SK-N-SH (cell line): ENCODE measurements around the gene BACE2.

Source experiments
- EP300 ChIP-seq, 2 experiments: IDR thresholded peaks; 2 replicates each; pipeline versions ENCODE4 v1.4.0 to v1.6.1; 2012; ENCODE audit warnings: borderline replicate concordance in 1 of 2, low read depth in 1 of 2, low read length in 1 of 2
- FOXM1 ChIP-seq: IDR thresholded peaks from 2 replicates; pipeline ENCODE4 v1.4.0; 2012; ENCODE audit warnings: low read depth, mild to moderate bottlenecking
- GABPA ChIP-seq: IDR thresholded peaks from 2 replicates; pipeline ENCODE4 v1.4.0; 2012; ENCODE audit warnings: low read depth, mild to moderate bottlenecking
- TCF12 ChIP-seq: IDR thresholded peaks from 2 replicates; pipeline ENCODE4 v1.4.0; 2012
- YY1 ChIP-seq: IDR thresholded peaks from 2 replicates; pipeline ENCODE4 v1.4.0; 2012; ENCODE audit warnings: low read depth, mild to moderate bottlenecking
- ZBTB33 ChIP-seq: IDR thresholded peaks from 2 replicates; pipeline ENCODE4 v1.4.0; 2012; ENCODE audit warnings: low read depth, borderline replicate concordance
- TF ChIP-seq, protein P1 (sequence below): fragments of 200-600 bp; sonication (generic); IDR thresholded peaks from 2 replicates; pipeline ENCODE4 v1.6.1; 2017; ENCODE audit warnings: antibody characterized with exemption, mild to moderate bottlenecking, moderate library complexity
- TF ChIP-seq, protein P2 (sequence below): IDR thresholded peaks from 2 replicates; pipeline ENCODE4 v1.4.0; 2012; ENCODE audit warnings: low read depth

- TF ChIP-seq EP300 (IDR thresholded peaks at IDR 0.05; ENCODE audit: borderline replicate concordance in 1 of 2, low read depth in 1 of 2, low read length in 1 of 2) (no peak), FOXM1 (no peak), YY1 (no peak), ZBTB33 (no peak), TCF12 (no peak), GABPA (no peak)
- TF ChIP-seq, protein P1, sequence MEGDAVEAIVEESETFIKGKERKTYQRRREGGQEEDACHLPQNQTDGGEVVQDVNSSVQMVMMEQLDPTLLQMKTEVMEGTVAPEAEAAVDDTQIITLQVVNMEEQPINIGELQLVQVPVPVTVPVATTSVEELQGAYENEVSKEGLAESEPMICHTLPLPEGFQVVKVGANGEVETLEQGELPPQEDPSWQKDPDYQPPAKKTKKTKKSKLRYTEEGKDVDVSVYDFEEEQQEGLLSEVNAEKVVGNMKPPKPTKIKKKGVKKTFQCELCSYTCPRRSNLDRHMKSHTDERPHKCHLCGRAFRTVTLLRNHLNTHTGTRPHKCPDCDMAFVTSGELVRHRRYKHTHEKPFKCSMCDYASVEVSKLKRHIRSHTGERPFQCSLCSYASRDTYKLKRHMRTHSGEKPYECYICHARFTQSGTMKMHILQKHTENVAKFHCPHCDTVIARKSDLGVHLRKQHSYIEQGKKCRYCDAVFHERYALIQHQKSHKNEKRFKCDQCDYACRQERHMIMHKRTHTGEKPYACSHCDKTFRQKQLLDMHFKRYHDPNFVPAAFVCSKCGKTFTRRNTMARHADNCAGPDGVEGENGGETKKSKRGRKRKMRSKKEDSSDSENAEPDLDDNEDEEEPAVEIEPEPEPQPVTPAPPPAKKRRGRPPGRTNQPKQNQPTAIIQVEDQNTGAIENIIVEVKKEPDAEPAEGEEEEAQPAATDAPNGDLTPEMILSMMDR: no peak
- TF ChIP-seq, protein P2, sequence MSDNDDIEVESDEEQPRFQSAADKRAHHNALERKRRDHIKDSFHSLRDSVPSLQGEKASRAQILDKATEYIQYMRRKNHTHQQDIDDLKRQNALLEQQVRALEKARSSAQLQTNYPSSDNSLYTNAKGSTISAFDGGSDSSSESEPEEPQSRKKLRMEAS: no peak
Measured at GRCh38 chr21:41188486-41189149, 20.7 kb downstream of the BACE2 start.
